GM19438 (cell line): ENCODE results near the gene COLEC11.

Experiments used
- ATAC-seq: cut with Tn5 transposase; IDR thresholded peaks from one replicate; pipeline ENCODE4 v1.9.1; 2021; ENCODE audit warnings: low read depth; ENCODE audit not compliant: unreplicated experiment

COLEC11 gene

GRCh38 chr2:3584608-3585260, 10.2 kb upstream of the COLEC11 start:
- ATAC-seq, result no peak

DNA sequence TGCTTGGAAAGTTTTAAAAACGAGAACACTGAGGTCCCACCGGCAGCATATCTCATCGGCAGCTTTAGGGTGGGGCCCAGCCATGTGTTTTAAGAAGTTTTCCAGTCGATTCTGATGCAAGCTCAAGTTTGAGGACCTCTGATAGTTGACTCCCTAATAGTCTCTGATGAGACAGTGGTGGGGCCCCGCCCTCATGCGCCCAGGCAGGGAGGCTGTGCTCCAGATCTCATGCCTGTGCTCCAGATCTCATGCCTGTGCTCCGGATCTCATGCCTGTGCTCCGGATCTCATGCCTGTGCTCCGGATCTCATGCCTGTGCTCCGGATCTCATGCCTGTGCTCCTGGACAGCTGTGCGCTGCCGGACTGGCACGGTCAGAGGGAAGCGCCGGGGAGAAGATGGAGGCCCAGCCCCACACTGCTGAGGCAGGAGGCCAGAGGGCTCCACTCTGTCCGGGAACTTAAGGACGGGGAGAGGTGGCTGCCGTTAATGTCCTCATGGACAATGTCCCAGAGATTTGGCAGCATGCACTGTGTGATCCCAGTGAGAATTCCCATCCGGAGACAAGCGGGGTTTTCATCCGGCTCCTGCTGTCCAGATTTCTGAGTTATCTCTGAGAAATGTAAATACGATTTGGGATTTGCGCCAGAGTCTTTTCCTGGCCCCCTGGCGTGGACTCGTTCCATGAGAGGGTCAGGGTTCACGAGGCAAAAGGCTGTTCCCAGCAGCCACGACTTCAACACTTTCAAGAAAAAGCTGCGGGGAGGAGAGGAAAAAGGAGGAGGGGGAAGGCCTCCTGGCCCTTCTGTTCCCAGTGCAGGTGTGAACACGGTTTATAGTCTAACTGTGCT, 9.4 kb upstream of the COLEC11 start:
- ATAC-seq, result no peak

- ATAC-seq, result no peak
Observed at GRCh38 chr2:3586220-3586619, 8.7 kb upstream of the COLEC11 start.

GRCh38 chr2:3587021-3587420, 7.9 kb upstream of the COLEC11 start:
- ATAC-seq, result no peak

DNA sequence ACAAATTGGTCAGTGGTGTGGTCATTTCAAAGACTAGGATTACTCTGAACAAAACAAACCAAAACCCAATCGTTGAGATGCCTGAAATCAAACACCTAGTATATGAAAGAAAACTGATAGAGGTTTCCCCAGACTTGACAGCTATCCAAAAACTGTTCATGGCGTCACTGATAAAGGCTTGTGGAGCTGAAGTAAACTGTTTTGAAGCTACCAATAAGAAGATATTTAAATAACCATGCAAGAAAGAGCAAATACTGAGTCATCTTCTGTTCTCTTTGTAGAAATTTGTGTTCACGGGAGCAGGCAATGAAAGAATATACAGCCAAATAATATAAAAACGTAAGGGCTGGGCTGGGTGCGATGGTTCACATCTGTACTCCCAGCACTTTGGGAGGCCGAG, 7.5 kb upstream of the COLEC11 start:
- no peak for ATAC-seq

DNA sequence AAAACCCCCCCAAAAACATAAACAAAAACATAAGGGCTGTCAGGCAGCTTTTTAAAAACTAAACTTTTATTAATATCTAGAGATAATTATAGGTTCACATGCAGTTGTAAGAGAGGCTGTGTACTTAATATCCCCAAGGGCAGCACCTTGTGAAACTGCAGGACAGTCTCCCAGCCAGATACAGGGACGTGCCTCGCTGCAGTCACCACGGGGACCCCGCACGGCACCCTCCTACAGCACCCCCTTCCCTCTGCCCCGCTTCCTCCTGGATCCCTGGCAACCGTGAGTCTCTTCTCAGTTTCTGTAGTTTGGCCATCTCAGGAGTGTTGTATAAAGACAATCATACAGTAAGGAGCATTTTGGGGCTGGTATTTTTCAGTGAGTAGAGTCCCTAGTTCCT, 6.8 kb upstream of the COLEC11 start:
- no peak for ATAC-seq

DNA sequence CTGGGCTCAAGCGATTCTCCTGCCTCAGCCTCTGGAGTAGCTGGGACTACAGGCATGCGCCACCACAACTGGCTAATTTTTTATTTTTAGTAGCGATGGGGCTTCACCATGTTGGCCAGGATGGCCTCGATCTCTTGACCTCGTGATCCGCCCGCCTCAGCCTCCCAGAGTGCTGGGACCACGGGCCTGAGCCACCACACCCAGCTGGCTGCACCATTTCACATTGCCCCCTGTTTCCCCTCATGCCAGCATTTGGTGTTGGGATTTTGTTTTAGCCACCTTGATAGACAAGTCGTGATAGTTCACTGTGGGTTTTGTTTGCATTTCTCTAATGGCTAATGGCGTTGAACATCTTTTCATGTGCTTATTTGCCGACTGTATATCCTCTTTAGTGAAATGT, 5.8 kb upstream of the COLEC11 start:
- no peak for ATAC-seq

GRCh38 chr2:3595404-3595803, 492 bp downstream of the COLEC11 start:
- no peak for ATAC-seq

GRCh38 chr2:3595985-3596384, 1.1 kb downstream of the COLEC11 start:
- ATAC-seq, result no peak

DNA sequence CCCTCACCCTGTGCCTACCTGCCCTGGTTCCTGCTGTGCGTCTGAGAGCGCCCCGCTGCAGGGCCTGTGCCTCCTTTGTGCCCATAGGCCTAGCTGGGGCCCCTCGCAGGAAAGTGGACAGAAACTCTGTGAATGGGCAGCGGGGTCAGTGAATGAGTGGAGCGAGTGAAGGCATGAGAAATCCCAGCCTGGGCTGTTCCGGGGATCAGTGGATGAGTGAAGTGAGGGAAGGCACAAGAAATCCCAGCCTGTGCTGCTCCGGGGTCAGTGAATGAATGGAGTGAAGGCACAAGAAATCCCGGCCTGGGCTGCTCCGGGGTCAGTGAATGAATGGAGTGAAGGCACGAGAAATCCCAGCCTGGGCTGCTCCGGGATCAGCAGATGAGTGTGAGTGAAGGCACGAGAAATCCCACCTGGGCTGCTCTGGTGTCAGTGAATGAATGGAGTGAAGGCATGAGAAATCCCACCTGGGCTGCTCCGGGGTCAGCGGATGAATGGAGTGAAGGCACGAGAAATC, 2.0 kb downstream of the COLEC11 start:
- no peak for ATAC-seq

- ATAC-seq, result no peak
Observed at GRCh38 chr2:3597567-3597966, 2.7 kb downstream of the COLEC11 start.

GRCh38 chr2:3598197-3598910, 3.4 kb downstream of the COLEC11 start:
- no peak for ATAC-seq

DNA sequence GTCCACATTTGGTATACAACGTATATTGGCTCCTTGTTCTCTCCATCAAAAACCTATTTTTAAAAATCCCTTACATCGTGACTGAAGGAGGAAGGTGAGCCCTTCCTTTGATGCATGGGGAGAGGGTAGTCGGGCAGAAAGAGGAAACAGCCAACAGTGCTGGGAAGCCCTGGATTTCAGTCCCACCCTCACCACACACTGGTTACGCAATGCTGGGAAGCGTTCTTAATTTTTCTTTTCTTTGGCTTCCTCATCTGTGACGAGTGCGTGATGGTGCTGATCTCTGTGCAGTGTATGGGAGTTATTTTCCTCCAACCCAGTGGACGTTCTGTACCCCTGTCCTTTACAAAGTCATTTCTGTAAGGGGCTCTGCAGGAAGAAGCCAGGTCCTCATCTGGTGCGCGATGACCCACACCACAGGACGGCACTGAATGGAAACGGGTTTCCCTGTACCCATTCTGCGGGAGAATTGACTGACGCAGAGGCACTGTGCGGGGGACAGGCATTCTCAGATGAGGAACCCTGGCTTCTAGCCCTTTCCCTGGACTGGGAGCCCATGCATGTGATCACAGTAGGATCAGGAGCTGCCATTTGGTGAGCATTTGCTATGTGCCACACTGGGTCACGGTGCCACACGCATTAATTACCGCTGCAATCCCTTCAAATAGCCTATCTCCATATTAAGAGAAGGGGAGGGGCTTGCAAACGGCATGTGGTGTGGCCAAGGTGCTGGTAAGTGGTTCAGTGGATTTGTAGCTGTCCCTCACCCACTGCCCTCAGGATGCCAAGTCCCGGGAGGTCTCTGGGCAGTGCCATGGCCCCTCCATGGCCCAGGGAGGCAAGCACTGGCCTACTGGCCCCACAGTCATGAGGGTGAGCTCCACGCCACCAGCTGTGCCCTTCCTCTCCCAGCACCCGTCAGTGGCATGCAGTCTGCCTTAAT, 4.3 kb downstream of the COLEC11 start:
- no peak for ATAC-seq

DNA sequence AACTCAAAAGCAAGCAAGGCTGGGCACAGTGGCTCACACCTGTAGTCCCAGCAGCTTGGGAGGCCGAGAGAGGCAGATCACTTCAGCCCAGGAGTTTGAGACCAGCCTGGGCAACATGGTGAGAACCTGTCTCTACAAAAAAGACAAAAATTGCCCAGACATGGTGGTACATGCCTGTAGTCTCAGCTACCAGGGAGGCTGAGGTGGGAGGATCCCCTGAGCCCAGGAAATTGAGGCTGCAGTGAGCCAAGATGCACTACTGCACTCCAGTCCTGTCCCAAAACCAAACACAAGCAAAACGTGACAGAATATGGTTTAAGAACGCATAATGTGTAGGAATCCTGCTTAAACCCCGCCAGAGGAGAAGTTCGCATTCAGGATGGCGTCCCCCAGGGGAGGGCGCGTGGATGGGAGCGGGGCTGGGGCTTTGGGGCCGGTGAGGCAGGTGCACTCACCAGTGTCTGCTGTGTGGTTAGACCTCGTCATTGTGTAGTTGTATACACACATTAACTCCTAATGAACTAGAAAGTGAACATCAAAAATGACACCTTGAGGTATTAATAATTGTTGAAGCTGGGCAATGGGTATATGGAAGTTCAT, 5.4 kb downstream of the COLEC11 start:
- no peak for ATAC-seq

DNA sequence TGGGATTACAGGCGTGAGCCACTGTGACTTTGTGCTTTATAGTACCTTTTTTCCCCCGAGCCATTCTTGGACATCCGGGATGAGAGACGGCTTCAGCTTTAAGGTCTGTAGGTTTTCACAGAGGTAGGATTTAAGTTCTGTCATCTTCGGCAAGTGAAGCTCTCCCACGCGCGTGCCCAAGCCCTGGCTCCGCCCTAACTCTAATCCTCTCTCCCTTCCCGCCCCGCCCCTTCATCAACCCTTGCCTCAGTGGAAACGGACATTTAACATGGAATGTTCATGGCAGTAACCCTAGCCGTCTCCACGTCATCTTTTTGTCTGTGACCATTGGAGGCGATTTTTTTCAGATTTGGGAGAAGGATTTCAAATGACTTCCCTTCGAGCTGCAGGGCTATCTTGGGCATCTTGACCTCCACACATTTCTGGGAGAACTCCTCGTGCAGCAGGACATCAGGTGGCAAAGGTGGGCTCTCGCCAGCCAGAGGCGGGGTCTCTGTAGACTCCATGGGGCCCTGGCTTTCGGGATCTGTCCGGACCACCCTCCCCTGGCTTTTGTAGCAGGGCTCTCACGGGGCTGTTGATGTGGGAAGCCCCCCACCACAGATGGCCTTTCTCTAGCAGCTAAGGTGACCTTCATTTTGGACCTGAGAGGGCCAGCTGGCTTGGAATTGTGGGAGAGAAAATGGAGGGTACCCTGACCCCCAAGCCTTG, 6.8 kb downstream of the COLEC11 start:
- no peak for ATAC-seq

DNA sequence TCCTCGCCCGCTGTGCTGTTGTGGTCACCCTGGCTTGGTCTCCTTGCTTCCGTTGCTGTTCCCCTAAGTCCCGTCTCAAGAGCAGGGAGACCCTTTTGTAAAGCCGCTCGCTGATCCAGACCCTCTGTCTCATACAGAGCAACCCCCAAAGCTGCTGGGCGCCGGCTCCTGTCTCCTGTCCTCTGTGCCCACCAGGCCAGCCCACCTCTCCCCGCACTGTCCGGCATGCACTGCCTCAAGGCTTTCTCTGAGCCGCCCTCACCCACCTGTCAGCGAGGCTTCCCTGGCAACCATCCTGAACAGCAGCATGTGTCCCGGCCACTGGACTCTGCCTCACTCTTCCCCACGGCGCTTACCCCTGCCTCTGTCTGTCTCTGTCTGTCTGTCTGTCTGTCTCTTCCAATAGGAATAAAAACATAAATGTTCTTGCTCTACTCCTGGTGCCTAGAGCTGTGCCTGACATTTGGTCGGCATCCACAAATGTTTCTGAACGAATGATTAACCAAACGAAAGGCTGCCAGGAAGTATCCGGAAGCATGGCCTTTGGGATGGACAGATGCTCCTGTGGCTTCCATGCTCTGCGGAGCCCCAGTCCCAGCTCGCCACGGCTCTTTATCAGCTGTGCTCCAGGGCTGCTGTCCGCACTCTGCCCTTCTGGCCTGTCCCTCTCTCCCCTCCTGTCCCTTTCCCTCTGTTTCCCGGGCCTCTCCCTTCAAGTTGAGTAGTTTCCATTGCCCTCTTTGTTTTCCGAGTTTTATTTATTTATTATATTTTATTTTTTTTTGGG, 7.8 kb downstream of the COLEC11 start:
- ATAC-seq, result no peak

DNA sequence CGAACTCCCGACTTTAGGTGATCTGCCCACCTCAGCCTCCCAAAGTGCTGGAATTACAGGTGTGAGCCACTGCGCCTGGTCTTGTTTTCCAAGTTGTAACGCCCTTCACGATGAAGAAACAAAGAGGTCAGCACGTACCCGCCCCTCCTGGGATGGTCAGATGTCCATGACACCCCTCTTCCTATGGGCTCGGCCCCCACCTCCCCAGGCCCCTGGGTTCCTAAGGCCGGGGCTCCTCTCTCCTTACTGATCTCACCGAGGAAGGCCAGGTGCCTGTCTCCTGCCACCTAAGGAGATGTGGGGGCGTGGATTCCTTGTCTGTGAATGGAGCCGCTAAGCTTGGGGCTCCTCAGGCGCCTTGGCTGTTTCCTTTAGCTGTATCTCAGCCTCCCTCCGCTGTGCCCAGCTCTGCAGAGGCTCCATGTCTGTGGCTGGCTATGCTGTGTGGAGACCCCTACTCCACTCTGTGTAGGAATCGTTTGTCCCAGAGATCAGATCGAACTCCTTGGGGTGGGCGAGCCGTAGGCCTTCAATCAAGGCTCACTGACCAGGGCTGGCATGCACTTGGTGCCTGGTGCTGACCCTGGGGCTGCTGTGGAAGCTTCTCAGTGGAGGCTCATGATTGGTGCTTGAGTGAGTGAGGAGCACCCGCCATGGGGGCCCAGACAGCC, 8.8 kb downstream of the COLEC11 start:
- ATAC-seq, result no peak
